Measurements from ENCODE around the gene LRMDA. TPM values are rescaled to one million over a fixed set of nuclear protein-coding genes. Genes with fewer than 3 reads are reported as not detected.

The LRMDA gene
- total and polyA plus RNA-seq, 2 donors from 2014 or later: 23.2 to 48.6 TPM

DNA sequence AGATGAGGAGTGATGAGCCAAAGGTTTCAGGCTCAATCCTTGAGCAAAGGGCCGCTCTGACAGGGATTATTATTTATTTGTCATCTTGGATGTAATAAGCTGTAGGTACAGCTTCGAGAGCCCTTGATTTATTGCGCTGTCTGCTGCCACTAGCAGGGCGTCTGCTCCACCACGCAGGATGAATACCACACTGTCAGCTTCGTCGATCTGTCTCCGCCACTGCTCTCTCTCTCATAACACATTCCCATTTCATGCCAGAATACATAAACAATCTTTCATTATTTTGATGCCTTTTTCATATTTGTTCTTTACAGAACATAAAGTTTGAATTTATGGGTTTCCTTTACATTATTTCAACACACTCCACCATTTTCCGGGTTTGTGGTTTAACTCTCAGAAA lies 276.6 kb downstream of the LRMDA start:
- Histone ChIP-seq H3K4me3 (ENCODE audit: low read length in 3 of 3) (no peak overlapping the region), H3K4me1 (ENCODE audit: control insufficient read depth in 2 of 3, insufficient read depth in 2 of 3, low read depth in 1 of 3, low read length in 3 of 3) (peaks cover 8 to 17% (median 14%) of the 10 kb centered on the region in 3 donors), H3K27me3 (ENCODE audit: control insufficient read depth, insufficient read depth, low read length) (no peaks in the 10 kb centered on the region), H3K9ac (ENCODE audit: low read length in 3 of 3) (no peak overlapping the region), H3K9me3 (ENCODE audit: control insufficient read depth in 2 of 3, insufficient read depth in 1 of 3, low read length in 3 of 3) (no peaks in the 10 kb centered on the region), H3K36me3 (ENCODE audit: control insufficient read depth in 2 of 3, insufficient read depth in 3 of 3, low read length in 3 of 3) (no peaks in the 10 kb centered on the region), H3K27ac (ENCODE audit: low read depth in 2 of 2, low read length in 2 of 2) (no peak overlapping the region)
- DNase-seq: peak in 3 of 5 donors; percentile 38 to 51 (median 49)
- TF ChIP-seq, protein P1, sequence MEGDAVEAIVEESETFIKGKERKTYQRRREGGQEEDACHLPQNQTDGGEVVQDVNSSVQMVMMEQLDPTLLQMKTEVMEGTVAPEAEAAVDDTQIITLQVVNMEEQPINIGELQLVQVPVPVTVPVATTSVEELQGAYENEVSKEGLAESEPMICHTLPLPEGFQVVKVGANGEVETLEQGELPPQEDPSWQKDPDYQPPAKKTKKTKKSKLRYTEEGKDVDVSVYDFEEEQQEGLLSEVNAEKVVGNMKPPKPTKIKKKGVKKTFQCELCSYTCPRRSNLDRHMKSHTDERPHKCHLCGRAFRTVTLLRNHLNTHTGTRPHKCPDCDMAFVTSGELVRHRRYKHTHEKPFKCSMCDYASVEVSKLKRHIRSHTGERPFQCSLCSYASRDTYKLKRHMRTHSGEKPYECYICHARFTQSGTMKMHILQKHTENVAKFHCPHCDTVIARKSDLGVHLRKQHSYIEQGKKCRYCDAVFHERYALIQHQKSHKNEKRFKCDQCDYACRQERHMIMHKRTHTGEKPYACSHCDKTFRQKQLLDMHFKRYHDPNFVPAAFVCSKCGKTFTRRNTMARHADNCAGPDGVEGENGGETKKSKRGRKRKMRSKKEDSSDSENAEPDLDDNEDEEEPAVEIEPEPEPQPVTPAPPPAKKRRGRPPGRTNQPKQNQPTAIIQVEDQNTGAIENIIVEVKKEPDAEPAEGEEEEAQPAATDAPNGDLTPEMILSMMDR (IDR thresholded peaks at IDR 0.05; ENCODE audit: borderline replicate concordance, extremely low read depth, insufficient read depth): no peak
- intact Hi-C loops (cut with DNase I): no loop called here
- FAIRE-seq: no peak

DNA sequence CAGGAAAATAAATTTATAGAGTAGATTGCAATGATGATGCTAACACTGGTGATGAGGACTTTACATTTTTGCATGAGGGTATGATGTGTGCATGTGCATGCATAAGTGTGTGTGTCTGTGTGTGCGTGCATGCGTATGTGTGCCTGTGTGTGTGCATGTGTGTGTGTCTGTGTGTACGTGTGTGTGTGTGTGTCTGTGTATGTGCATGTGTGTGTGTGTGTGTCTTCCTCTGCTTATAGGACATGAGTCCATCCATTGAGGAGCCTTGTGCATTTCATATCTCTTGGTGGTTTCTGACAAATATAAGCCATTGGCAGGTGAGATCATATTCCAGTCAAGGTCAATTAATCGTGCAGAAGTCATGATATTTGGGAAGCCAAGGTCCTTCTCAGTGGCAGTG lies 277.8 kb downstream of the LRMDA start:
- DNase-seq (no peak), FAIRE-seq (no peak)
- intact Hi-C loops (cut with DNase I): no loop called here
- Histone ChIP-seq H3K9ac (ENCODE audit: low read length in 3 of 3) (no peak overlapping the region), H3K27ac (ENCODE audit: low read depth in 2 of 2, low read length in 2 of 2) (peak overlapping the region; percentile 17 to 27), H3K36me3 (ENCODE audit: control insufficient read depth in 2 of 3, insufficient read depth in 3 of 3, low read length in 3 of 3) (no peaks in the 10 kb centered on the region), H3K4me1 (ENCODE audit: control insufficient read depth in 2 of 3, insufficient read depth in 2 of 3, low read depth in 1 of 3, low read length in 3 of 3) (peaks cover 4 to 14% (median 13%) of the 10 kb centered on the region in 3 donors), H3K27me3 (ENCODE audit: control insufficient read depth, insufficient read depth, low read length) (no peaks in the 10 kb centered on the region), H3K9me3 (ENCODE audit: control insufficient read depth in 2 of 3, insufficient read depth in 1 of 3, low read length in 3 of 3) (no peaks in the 10 kb centered on the region), H3K4me3 (ENCODE audit: low read length in 3 of 3) (peak overlapping the region in 2 of 3 donors; percentile 2 to 23)
- TF ChIP-seq, protein P1 (IDR thresholded peaks at IDR 0.05; ENCODE audit: borderline replicate concordance, extremely low read depth, insufficient read depth): no peak

DNA sequence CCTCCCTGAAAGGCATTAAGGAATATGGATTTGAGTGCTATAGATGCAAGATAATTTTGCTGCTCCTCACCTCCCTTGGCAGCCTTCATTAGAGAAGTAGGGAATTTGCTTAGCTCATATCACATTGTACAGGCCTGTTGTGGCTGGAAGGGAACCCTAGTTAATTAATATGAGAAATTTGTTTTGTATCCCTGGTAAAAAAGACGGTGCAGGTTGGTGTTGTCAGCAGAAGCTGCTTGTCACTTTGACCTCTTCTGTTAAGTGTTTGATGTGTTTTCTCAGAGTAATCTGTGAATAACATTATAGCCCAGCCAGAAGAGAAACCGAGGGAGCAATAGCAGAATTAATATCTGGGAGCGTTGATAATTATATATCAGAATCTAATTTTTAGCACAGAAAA lies 278.4 kb downstream of the LRMDA start:
- H3K9ac ChIP-seq (ENCODE audit: low read length in 3 of 3): no peak overlapping the region
- H3K4me1 ChIP-seq (ENCODE audit: control insufficient read depth in 2 of 3, insufficient read depth in 2 of 3, low read depth in 1 of 3, low read length in 3 of 3): peaks cover 4 to 14% (median 13%) of the 10 kb centered on the region in 3 donors
- no peaks in the 10 kb centered on the region for H3K36me3 ChIP-seq (ENCODE audit: control insufficient read depth in 2 of 3, insufficient read depth in 3 of 3, low read length in 3 of 3)
- H3K27me3 ChIP-seq (ENCODE audit: control insufficient read depth, insufficient read depth, low read length): no peaks in the 10 kb centered on the region
- peak overlapping the region in 1 of 3 donors; percentile 2 for H3K4me3 ChIP-seq (ENCODE audit: low read length in 3 of 3)
- TF ChIP-seq, protein P1 (IDR thresholded peaks at IDR 0.05; ENCODE audit: borderline replicate concordance, extremely low read depth, insufficient read depth): no peak
- H3K9me3 ChIP-seq (ENCODE audit: control insufficient read depth in 2 of 3, insufficient read depth in 1 of 3, low read length in 3 of 3): no peaks in the 10 kb centered on the region
- FAIRE-seq: no peak
- H3K27ac ChIP-seq (ENCODE audit: low read depth in 2 of 2, low read length in 2 of 2): peak overlapping the region; percentile 17 to 27
- intact Hi-C loops (cut with DNase I): no loop called here
- DNase-seq: no peak
